Measurements from ENCODE around the gene SPX.

The SPX gene

GRCh38 chr12:21539797-21540196 lies 13.7 kb downstream of the SPX start:
- no peak for DNase-seq

GRCh38 chr12:21541773-21542172 lies 15.7 kb downstream of the SPX start:
- DNase-seq = no peak

- DNase-seq = no peak
Observed at GRCh38 chr12:21542403-21542802, 16.3 kb downstream of the SPX start.

DNA sequence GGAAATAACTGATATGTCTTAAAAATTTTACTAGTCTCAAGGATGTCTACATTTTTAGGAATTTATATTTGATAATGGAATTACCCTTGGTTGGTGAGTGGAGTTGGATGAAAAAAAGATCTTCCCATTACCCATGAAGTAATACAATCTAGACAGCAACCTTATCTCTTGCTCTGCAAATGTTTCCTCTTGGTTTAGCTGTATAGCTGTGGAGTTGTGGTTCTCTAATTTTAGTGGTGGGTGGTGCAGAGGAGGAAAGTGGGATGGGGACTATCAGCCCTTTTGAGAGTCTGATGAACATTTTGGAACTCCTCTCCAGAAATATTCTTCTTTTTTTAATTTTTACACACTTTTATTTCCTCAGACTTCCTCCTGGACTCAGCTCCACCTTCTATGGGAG lies 17.1 kb downstream of the SPX start:
- DNase-seq = no peak

DNA sequence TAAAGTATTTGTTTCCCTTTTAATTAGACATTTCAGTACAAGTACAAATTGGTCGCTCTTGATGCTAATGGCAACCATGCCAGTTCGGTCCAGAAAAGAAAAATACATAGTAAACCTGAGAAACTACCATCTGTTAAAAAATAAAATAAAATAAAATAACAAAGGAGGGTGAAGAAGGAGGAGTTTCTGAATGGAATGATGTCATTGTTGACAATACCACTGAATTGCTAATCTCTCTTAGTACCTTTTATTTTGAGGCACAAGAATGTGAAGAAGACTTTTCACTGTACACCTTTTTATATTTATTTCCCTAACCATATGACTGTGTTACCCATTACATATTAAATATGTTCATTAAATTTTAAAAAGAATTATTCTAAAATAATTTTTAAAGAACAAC lies 19.5 kb downstream of the SPX start:
- DNase-seq = no peak

DNA sequence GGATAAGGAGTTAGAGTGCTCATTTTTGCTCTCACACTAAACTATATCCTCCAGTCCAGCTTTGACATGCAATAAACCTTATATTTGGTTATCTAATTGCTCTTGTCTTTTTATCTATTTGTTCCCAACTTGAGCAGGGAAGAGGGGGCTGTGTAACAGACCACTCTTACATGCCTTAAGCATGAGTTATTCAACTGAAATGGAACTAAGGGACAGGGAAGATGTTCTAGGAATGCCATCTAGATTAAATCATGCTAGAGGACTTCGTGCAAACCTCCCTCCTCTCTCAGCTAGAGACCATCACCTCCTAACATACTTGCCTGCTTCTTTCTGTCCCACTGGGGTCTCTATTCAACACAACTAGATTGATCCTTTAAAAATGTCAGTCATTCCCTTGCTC lies 20.6 kb downstream of the SPX start:
- DNase-seq = no peak

DNA sequence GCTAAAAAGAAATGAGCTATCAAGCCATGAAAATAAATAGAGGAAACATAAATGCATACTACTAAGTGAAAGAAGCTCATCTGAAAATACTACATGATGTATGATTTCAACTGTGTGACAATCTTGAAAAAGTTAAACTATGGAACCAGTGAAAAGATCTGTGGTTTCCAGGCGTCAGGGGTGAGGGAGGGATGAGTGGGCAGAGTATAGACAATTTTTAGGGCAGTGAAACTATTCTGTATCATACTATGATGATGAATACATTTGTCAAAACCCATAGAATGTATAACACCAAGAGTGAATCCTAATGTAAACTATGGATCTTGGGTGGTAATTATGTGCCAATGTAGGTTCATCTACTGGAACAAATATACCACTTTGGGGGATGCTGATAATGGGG lies 21.3 kb downstream of the SPX start:
- no peak for DNase-seq

- DNase-seq = no peak
Observed at GRCh38 chr12:21551841-21552465, 25.9 kb downstream of the SPX start.

GRCh38 chr12:21552635-21553328 lies 26.7 kb downstream of the SPX start:
- DNase-seq = no peak

- DNase-seq = no peak
Observed at GRCh38 chr12:21553329-21553675, 27.2 kb downstream of the SPX start.

- no peak for DNase-seq
Observed at GRCh38 chr12:21558100-21558679, 32.1 kb downstream of the SPX start.

- DNase-seq = no peak
Observed at GRCh38 chr12:21559855-21560569, 33.9 kb downstream of the SPX start.

- no peak for DNase-seq
Observed at GRCh38 chr12:21561158-21561557, 35.1 kb downstream of the SPX start.

GRCh38 chr12:21562859-21563258 lies 36.8 kb downstream of the SPX start:
- no peak for DNase-seq

DNA sequence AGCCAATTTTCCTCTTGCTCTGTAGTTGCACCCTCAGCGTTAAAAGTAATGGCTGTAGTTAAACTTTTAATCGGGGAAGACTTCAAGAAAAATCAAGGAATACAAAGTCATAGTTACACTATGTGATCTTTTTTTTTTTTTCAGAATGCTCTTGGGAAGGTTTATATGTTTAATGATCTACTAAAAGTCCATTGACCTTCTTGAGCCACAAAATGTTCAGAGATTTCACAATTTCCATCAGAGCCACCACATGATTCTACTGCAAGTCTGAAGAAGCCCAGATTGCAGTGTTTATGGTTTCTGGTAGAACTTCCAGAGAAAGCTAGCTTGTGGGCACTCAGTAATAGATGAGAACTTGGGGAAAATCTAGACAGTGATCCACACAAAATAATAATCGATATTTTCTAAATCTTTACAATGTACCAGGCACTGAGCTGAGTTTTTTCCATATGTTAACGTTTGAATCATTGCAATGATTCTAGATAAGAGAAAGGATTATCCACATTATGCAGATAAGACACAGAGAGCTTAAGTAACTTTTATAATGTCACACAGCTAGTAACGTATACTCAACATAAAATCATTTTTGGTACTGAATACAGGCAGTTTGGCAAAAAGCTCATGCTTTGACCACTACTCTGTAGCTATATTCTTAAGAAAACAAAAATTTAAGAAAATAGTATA lies 40.3 kb downstream of the SPX start:
- no peak for DNase-seq

DNA sequence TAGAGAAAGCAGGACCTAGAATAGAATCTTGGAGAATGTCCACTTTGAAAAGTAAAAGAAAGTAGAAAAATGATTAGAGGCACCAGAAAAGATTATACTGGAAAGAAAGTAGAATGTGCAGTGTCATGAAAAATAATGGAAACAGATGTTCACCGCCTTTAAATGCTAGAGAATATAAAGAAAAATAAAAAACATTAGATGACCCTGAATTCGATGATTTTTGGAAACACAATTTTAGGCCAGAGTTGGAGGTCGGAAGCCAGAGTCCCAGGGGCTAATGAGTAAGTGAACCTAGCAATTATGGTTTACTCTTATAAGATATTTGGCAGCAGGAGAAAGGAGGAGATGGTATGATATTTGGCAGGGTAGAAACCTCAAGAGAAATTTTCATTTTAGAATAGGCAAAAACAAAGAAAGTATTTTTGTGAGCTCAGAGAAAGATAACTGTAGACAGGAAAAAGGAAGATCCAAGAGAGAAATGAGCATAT lies 40.9 kb downstream of the SPX start:
- DNase-seq = no peak

GRCh38 chr12:21568115-21568514 lies 42.0 kb downstream of the SPX start:
- no peak for DNase-seq

- no peak for DNase-seq
Observed at GRCh38 chr12:21571046-21571445, 45.0 kb downstream of the SPX start.

- no peak for DNase-seq
Observed at GRCh38 chr12:21573733-21574358, 47.8 kb downstream of the SPX start.

DNA sequence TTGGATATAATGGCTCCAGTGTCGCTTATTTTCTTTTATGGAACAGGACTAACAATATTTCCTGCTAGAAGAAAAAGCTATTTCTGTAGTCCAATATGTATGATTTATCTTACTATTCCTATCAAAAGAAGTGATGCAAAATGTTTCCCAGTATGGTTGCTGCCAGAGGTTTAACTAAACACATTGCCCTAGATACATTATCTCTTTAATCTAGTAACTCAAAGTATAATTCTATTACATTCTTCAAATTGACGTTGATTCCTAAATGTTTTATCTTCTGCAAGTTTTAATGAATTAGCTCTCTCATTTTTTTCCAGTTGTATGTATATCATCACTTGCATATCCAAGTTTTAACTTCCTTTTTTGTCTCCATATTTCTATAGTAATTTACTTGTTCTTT lies 50.3 kb downstream of the SPX start:
- DNase-seq = no peak

DNA sequence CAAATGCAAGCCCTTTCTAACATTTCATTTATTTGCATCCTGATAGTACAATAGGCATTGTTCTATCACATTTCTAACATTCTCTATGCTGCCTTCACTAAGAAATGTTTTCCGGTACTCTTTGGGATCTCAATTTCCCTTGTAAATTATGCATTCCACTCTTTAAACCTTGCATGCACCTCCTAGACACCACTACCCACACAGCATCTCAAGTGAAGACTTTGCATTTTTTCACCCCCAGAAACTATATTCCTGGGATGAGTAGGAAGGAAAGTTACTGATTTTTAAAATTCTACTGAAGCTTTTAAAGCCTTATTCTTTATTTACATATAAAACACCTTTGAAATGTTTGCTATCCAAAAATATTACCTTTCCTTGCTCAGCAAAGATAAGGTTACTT lies 51.4 kb downstream of the SPX start:
- DNase-seq = no peak

- no peak for DNase-seq
Observed at GRCh38 chr12:21580748-21581516, 54.8 kb downstream of the SPX start.
